Mucosa of stomach (tissue), 1 donor: ENCODE results near the gene SPEG.

ENCODE experiments used
- H3K27me3 ChIP-seq: one replicate; pipeline ENCODE4 v1.7.0; 2013; ENCODE audit warnings: mild to moderate bottlenecking, low read length; ENCODE audit not compliant: control insufficient read depth, insufficient read depth
- H3K36me3 ChIP-seq: one replicate; pipeline ENCODE4 v1.7.0; 2013; ENCODE audit warnings: low read length; ENCODE audit not compliant: control insufficient read depth, insufficient read depth
- H3K4me1 ChIP-seq: one replicate; pipeline ENCODE4 v1.7.0; 2013; ENCODE audit warnings: mild to moderate bottlenecking, low read length; ENCODE audit not compliant: control insufficient read depth, insufficient read depth
- H3K4me3 ChIP-seq: one replicate; pipeline ENCODE4 v1.7.0; 2013; ENCODE audit warnings: low read length
- H3K9ac ChIP-seq: one replicate; pipeline ENCODE4 v1.7.0; 2013; ENCODE audit warnings: mild to moderate bottlenecking, low read length, moderate library complexity
- H3K9me3 ChIP-seq: one replicate; pipeline ENCODE4 v1.7.0; 2013; ENCODE audit warnings: mild to moderate bottlenecking, low read length, moderate library complexity; ENCODE audit not compliant: control insufficient read depth
- donor health status: Pancreatic carcinoma.

Gene SPEG

GRCh38 chr2:219398721-219399363, 35.8 kb upstream of the SPEG start:
- H3K27me3 ChIP-seq: no peaks in the 10 kb centered on the region
- no peaks in the 10 kb centered on the region for H3K9me3 ChIP-seq
- H3K4me1 ChIP-seq: peaks cover 30% of the 10 kb centered on the region
- no peak overlapping the region for H3K4me3 ChIP-seq
- H3K36me3 ChIP-seq: no peaks in the 10 kb centered on the region
- H3K9ac ChIP-seq: peak overlapping the region; percentile 32

DNA sequence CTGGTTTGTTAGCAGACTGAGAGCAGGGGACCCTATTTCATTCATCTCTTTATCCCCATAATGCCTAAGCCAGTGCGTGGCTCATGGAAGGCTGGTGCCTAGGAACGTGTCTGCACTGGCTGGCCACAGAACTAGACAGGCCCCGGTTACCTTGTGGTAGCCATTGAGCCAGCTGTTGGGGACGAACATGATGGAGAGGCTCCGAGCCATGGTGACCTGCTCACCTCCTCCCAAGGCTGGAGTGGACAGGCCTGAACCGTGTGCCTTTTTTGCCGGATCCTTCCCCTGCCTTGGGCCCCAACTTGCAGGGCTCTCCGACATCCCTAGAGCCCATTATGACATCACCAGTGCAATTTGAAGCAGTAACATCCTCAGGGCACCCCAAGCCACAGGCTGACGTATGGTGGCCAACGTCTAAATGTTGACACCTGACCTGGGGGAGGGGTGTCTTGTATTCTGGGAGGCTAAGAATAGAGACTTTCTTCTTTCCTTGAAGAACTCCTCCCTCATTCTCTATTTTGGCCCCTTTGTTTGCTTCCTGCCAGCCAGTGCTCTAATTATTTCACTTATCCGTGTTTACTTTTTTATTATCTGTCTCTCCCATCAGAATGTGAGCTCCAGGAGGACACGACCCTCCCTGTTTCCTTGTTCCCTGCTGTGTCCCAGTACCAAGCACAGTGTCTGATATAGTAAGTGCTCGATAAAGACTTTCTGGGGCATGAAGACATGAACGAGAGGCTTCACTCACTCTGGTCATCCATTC, 34.7 kb upstream of the SPEG start:
- Histone ChIP-seq H3K9ac (no peak overlapping the region), H3K9me3 (no peaks in the 10 kb centered on the region), H3K4me1 (peaks cover 30% of the 10 kb centered on the region), H3K36me3 (no peaks in the 10 kb centered on the region), H3K4me3 (no peak overlapping the region), H3K27me3 (no peaks in the 10 kb centered on the region)

DNA sequence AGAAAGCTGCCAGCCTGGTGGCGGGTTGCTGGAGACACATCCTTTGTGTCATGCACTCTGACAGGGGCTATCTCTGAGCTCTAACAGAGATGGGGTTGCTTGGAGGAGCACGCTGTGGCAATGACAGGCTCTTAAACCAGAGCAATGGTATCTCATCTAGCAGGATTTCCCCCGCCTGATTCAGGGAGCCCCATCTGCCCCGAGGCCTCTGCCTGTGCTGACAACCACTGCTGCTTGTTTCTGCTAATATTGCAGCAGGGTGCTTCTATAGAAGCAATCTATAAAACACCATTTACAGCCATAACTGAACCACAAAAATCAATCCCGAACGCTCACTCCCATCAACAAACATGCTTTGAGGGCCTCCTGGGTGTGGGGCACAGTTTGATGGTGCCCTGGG, 34.1 kb upstream of the SPEG start:
- H3K27me3 ChIP-seq: no peaks in the 10 kb centered on the region
- peaks cover 30% of the 10 kb centered on the region for H3K4me1 ChIP-seq
- H3K9me3 ChIP-seq: no peaks in the 10 kb centered on the region
- H3K36me3 ChIP-seq: no peaks in the 10 kb centered on the region
- no peak overlapping the region for H3K4me3 ChIP-seq
- H3K9ac ChIP-seq: no peak overlapping the region

GRCh38 chr2:219401606-219402005, 33.0 kb upstream of the SPEG start:
- H3K9me3 ChIP-seq: no peaks in the 10 kb centered on the region
- no peaks in the 10 kb centered on the region for H3K36me3 ChIP-seq
- no peak overlapping the region for H3K9ac ChIP-seq
- no peaks in the 10 kb centered on the region for H3K27me3 ChIP-seq
- H3K4me1 ChIP-seq: peaks cover 30% of the 10 kb centered on the region
- no peak overlapping the region for H3K4me3 ChIP-seq

GRCh38 chr2:219402665-219403515, 31.8 kb upstream of the SPEG start:
- Histone ChIP-seq H3K4me1 (peaks cover 30% of the 10 kb centered on the region), H3K36me3 (no peaks in the 10 kb centered on the region), H3K9me3 (no peaks in the 10 kb centered on the region), H3K27me3 (no peaks in the 10 kb centered on the region), H3K9ac (peak overlapping the region; percentile 1), H3K4me3 (no peak overlapping the region)

DNA sequence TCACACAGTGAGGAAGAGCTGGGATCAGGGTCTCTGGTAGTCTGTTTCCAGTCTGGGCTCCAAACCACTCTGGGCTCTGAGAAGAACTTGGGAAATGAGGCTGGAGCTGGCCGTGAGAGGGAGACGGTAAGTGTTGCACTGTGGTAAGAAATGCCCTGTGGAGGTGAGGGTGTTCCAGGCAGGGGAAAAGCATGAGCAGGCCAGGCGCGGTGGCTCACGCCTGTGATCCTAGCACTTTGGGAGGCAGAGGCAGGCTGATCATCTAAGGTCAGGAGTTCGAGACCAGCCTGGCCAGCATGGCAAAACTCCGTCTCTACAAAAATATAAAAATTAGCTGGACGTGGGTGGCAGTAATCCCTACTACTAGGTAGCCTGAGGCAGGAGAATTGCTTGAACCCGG, 30.8 kb upstream of the SPEG start:
- Histone ChIP-seq H3K36me3 (no peaks in the 10 kb centered on the region), H3K9me3 (no peaks in the 10 kb centered on the region), H3K9ac (no peak overlapping the region), H3K4me3 (no peak overlapping the region), H3K4me1 (peaks cover 24% of the 10 kb centered on the region), H3K27me3 (no peaks in the 10 kb centered on the region)

DNA sequence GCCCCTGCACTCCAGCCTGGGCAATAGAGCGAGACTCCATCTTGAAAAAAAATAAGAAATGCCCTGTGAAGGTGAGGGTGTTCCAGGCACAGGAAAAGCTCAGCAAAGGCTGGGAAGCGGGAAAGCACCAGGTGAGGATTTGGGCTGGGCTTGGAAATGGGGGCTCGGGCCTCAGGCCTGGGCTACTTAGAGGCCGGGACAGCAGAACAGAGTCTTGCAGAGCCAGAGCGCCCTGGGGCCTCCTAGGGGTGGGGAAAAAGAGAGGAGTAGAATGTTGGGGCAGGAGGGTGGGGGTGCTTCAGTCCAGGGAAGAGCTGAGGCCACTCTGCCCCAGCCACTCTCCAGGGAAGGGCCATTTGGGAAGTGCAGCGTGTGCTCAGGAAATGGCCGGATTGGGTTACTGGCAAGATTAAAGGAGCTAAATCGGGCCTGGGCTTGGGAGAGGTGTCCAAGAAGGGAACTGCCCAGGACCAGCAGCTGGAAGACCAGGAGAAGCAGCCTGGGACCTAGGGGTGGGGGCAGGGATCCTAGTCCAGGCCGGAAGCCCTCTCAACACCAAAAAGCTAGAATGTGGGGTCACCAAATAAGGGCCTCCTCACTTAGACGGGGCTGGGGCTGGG, 30.2 kb upstream of the SPEG start:
- no peak overlapping the region for H3K9ac ChIP-seq
- H3K4me3 ChIP-seq: no peak overlapping the region
- peaks cover 19% of the 10 kb centered on the region for H3K4me1 ChIP-seq
- no peaks in the 10 kb centered on the region for H3K36me3 ChIP-seq
- no peaks in the 10 kb centered on the region for H3K9me3 ChIP-seq
- H3K27me3 ChIP-seq: no peaks in the 10 kb centered on the region

GRCh38 chr2:219404954-219405353, 29.7 kb upstream of the SPEG start:
- no peaks in the 10 kb centered on the region for H3K9me3 ChIP-seq
- no peaks in the 10 kb centered on the region for H3K27me3 ChIP-seq
- no peak overlapping the region for H3K4me3 ChIP-seq
- H3K36me3 ChIP-seq: no peaks in the 10 kb centered on the region
- H3K9ac ChIP-seq: peak overlapping the region; percentile 3
- H3K4me1 ChIP-seq: peaks cover 13% of the 10 kb centered on the region

GRCh38 chr2:219405451-219405850, 29.2 kb upstream of the SPEG start:
- Histone ChIP-seq H3K4me3 (no peak overlapping the region), H3K9ac (peak overlapping the region; percentile 3), H3K36me3 (no peaks in the 10 kb centered on the region), H3K27me3 (no peaks in the 10 kb centered on the region), H3K4me1 (peaks cover 8% of the 10 kb centered on the region), H3K9me3 (no peaks in the 10 kb centered on the region)

- Histone ChIP-seq H3K36me3 (no peaks in the 10 kb centered on the region), H3K4me1 (peaks cover 7% of the 10 kb centered on the region), H3K9ac (no peak overlapping the region), H3K9me3 (no peaks in the 10 kb centered on the region), H3K27me3 (no peaks in the 10 kb centered on the region), H3K4me3 (no peak overlapping the region)
These were observed 28.4 kb upstream of the SPEG start for GRCh38 chr2:219405958-219406860.

GRCh38 chr2:219406861-219407230, 27.8 kb upstream of the SPEG start:
- no peak overlapping the region for H3K9ac ChIP-seq
- no peaks in the 10 kb centered on the region for H3K9me3 ChIP-seq
- H3K27me3 ChIP-seq: no peaks in the 10 kb centered on the region
- peaks cover 7% of the 10 kb centered on the region for H3K4me1 ChIP-seq
- H3K4me3 ChIP-seq: no peak overlapping the region
- no peaks in the 10 kb centered on the region for H3K36me3 ChIP-seq
